ENCODE results near the gene PLPPR4. TPM values are rescaled to one million over a fixed set of nuclear protein-coding genes. Genes with fewer than 3 reads are reported as not detected.

Gene PLPPR4
- total RNA-seq, 1 donor = 1.8 TPM

- Histone ChIP-seq H3K4me2 (ENCODE audit: insufficient read depth, low read length) (no peak overlapping the region), H4K20me1 (ENCODE audit: insufficient read depth, low read length) (no peaks in the 10 kb centered on the region), H3K36me3 (ENCODE audit: insufficient read depth, low read length) (no peaks in the 10 kb centered on the region), H3K27me3 (ENCODE audit: insufficient read depth, low read length) (no peaks in the 10 kb centered on the region), H3K4me1 (ENCODE audit: insufficient read depth, low read length) (no peaks in the 10 kb centered on the region), H3K79me2 (ENCODE audit: insufficient read depth, low read length) (no peaks in the 10 kb centered on the region), H3K27ac (ENCODE audit: low read depth, low read length) (no peak overlapping the region), H2AFZ (ENCODE audit: low read length) (no peak overlapping the region), H3K4me3 (ENCODE audit: insufficient read depth, low read length) (no peak overlapping the region), H3K9me3 (ENCODE audit: low read depth, low read length) (no peaks in the 10 kb centered on the region)
- no peak for DNase-seq (ENCODE audit: insufficient read length, low spot score, missing footprints)
- no peak for TF ChIP-seq CTCF (IDR thresholded peaks at IDR 0.05; ENCODE audit: extremely low read depth, low read depth, low read length)
These were observed 33.6 kb downstream of the PLPPR4 start for GRCh38 chr1:99297923-99298322.

- no peak overlapping the region for H3K27ac ChIP-seq (ENCODE audit: low read depth, low read length)
- H3K4me2 ChIP-seq (ENCODE audit: insufficient read depth, low read length) = no peak overlapping the region
- no peaks in the 10 kb centered on the region for H3K79me2 ChIP-seq (ENCODE audit: insufficient read depth, low read length)
- H3K9me3 ChIP-seq (ENCODE audit: low read depth, low read length) = no peaks in the 10 kb centered on the region
- no peaks in the 10 kb centered on the region for H3K4me1 ChIP-seq (ENCODE audit: insufficient read depth, low read length)
- TF ChIP-seq CTCF (IDR thresholded peaks at IDR 0.05; ENCODE audit: extremely low read depth, low read depth, low read length) = no peak
- no peaks in the 10 kb centered on the region for H3K36me3 ChIP-seq (ENCODE audit: insufficient read depth, low read length)
- DNase-seq (ENCODE audit: insufficient read length, low spot score, missing footprints) = no peak
- H3K27me3 ChIP-seq (ENCODE audit: insufficient read depth, low read length) = no peaks in the 10 kb centered on the region
- H3K4me3 ChIP-seq (ENCODE audit: insufficient read depth, low read length) = no peak overlapping the region
- no peak overlapping the region for H2AFZ ChIP-seq (ENCODE audit: low read length)
- H4K20me1 ChIP-seq (ENCODE audit: insufficient read depth, low read length) = no peaks in the 10 kb centered on the region
These were observed 40.5 kb downstream of the PLPPR4 start for GRCh38 chr1:99304725-99305282.

GRCh38 chr1:99305626-99306025, 41.3 kb downstream of the PLPPR4 start:
- Histone ChIP-seq H3K27me3 (ENCODE audit: insufficient read depth, low read length) (no peaks in the 10 kb centered on the region), H3K4me2 (ENCODE audit: insufficient read depth, low read length) (no peak overlapping the region), H3K4me3 (ENCODE audit: insufficient read depth, low read length) (no peak overlapping the region), H3K27ac (ENCODE audit: low read depth, low read length) (no peak overlapping the region), H3K36me3 (ENCODE audit: insufficient read depth, low read length) (no peaks in the 10 kb centered on the region), H3K4me1 (ENCODE audit: insufficient read depth, low read length) (no peaks in the 10 kb centered on the region), H3K79me2 (ENCODE audit: insufficient read depth, low read length) (no peaks in the 10 kb centered on the region), H2AFZ (ENCODE audit: low read length) (no peak overlapping the region), H3K9me3 (ENCODE audit: low read depth, low read length) (no peaks in the 10 kb centered on the region), H4K20me1 (ENCODE audit: insufficient read depth, low read length) (no peaks in the 10 kb centered on the region)
- no peak for TF ChIP-seq CTCF (IDR thresholded peaks at IDR 0.05; ENCODE audit: extremely low read depth, low read depth, low read length)
- DNase-seq (ENCODE audit: insufficient read length, low spot score, missing footprints) = no peak

GRCh38 chr1:99306056-99306455, 41.8 kb downstream of the PLPPR4 start:
- H3K4me3 ChIP-seq (ENCODE audit: insufficient read depth, low read length) = no peak overlapping the region
- H3K79me2 ChIP-seq (ENCODE audit: insufficient read depth, low read length) = no peaks in the 10 kb centered on the region
- no peak for DNase-seq (ENCODE audit: insufficient read length, low spot score, missing footprints)
- H2AFZ ChIP-seq (ENCODE audit: low read length) = no peak overlapping the region
- no peaks in the 10 kb centered on the region for H4K20me1 ChIP-seq (ENCODE audit: insufficient read depth, low read length)
- no peaks in the 10 kb centered on the region for H3K4me1 ChIP-seq (ENCODE audit: insufficient read depth, low read length)
- TF ChIP-seq CTCF (IDR thresholded peaks at IDR 0.05; ENCODE audit: extremely low read depth, low read depth, low read length) = no peak
- H3K4me2 ChIP-seq (ENCODE audit: insufficient read depth, low read length) = no peak overlapping the region
- H3K27me3 ChIP-seq (ENCODE audit: insufficient read depth, low read length) = no peaks in the 10 kb centered on the region
- H3K27ac ChIP-seq (ENCODE audit: low read depth, low read length) = no peak overlapping the region
- H3K9me3 ChIP-seq (ENCODE audit: low read depth, low read length) = no peaks in the 10 kb centered on the region
- H3K36me3 ChIP-seq (ENCODE audit: insufficient read depth, low read length) = no peaks in the 10 kb centered on the region
